HG03196 (cell line): Measurements from ENCODE around the gene MAK.
"Not testable (repeated sequence)": the region's sequence is repeated elsewhere in the genome, so short reads cannot be mapped to it uniquely, and the experiment has no call there.

Experiments
- ATAC-seq: cut with Tn5 transposase; IDR thresholded peaks from one replicate; pipeline ENCODE4 v1.9.1; 2021; ENCODE audit not compliant: unreplicated experiment

The MAK gene

GRCh38 chr6:10837995-10838793 lies at the start of gene MAK:
Gene MAK (minus strand): TSS chr6:10838539. CDS start chr6:10830648, 7,891 bp downstream.
- ATAC-seq, result peak; percentile 84

GRCh38 chr6:10886691-10887502 lies 48.6 kb upstream of the MAK start, which contains the start of gene SYCP2L:
Gene SYCP2L (plus strand): TSS chr6:10887052. CDS start chr6:10887127, 75 bp downstream.
- ATAC-seq, result peak; percentile 58

GRCh38 chr6:10886365-10886690 lies 48.0 kb upstream of the MAK start:
- not testable (repeated sequence) for ATAC-seq

GRCh38 chr6:10884245-10884972 lies 46.1 kb upstream of the MAK start:
- no peak for ATAC-seq

- no peak for ATAC-seq
Observed at GRCh38 chr6:10883312-10884244, 45.2 kb upstream of the MAK start.

- ATAC-seq, result no peak
Observed at GRCh38 chr6:10882657-10883171, 44.4 kb upstream of the MAK start.

- not testable (repeated sequence) for ATAC-seq
Observed at GRCh38 chr6:10882253-10882630, 43.9 kb upstream of the MAK start.

- ATAC-seq, result no peak
Observed at GRCh38 chr6:10880366-10880765, 42.0 kb upstream of the MAK start.

GRCh38 chr6:10877871-10878270 lies 39.5 kb upstream of the MAK start:
- no peak for ATAC-seq

- no peak for ATAC-seq
Observed at GRCh38 chr6:10877012-10877411, 38.7 kb upstream of the MAK start.

- ATAC-seq, result no peak
Observed at GRCh38 chr6:10875026-10875425, 36.7 kb upstream of the MAK start.

- ATAC-seq, result no peak
Observed at GRCh38 chr6:10874207-10874606, 35.9 kb upstream of the MAK start.

- ATAC-seq, result no peak
Observed at GRCh38 chr6:10873374-10873773, 35.0 kb upstream of the MAK start.

GRCh38 chr6:10867952-10868351 lies 29.6 kb upstream of the MAK start:
- ATAC-seq, result no peak

- not testable (repeated sequence) for ATAC-seq
Observed at GRCh38 chr6:10866709-10867108, 28.4 kb upstream of the MAK start.

- ATAC-seq, result not testable (repeated sequence)
Observed at GRCh38 chr6:10863031-10863430, 24.7 kb upstream of the MAK start.

GRCh38 chr6:10862361-10862760 lies 24.0 kb upstream of the MAK start:
- no peak for ATAC-seq

GRCh38 chr6:10861086-10861485 lies 22.7 kb upstream of the MAK start:
- ATAC-seq, result no peak

- ATAC-seq, result no peak
Observed at GRCh38 chr6:10857259-10857658, 18.9 kb upstream of the MAK start.
